HepG2 (cell line): ENCODE data around the gene ATF1. TPM values are rescaled to one million over a fixed set of nuclear protein-coding genes. Genes with fewer than 3 reads are reported as not detected.

ENCODE experiments used
- DMAP1 ChIP-seq: IDR thresholded peaks from 2 replicates; pipeline ENCODE4 v1.6.1; 2016
- HES4 ChIP-seq: sonication (generic); formaldehyde crosslinking; IDR thresholded peaks from 2 replicates; pipeline ENCODE4 v1.9.0; 2021; ENCODE audit warnings: mild to moderate bottlenecking, missing genetic modification reagents, borderline replicate concordance
- JUNB ChIP-seq: sonication (generic); formaldehyde crosslinking; IDR thresholded peaks from 2 replicates; pipeline ENCODE4 v1.8.0; 2022; ENCODE audit warnings: missing genetic modification reagents, mild to moderate bottlenecking, borderline replicate concordance
- KMT2B ChIP-seq: IDR thresholded peaks from 2 replicates; pipeline ENCODE4 v1.6.1; 2016; ENCODE audit warnings: missing genetic modification reagents, missing compliant biosample characterization
- MAFG ChIP-seq: sonication (generic); formaldehyde crosslinking; IDR thresholded peaks from 2 replicates; pipeline ENCODE4 v1.5.1; 2020; ENCODE audit warnings: mild to moderate bottlenecking, missing genetic modification reagents
- PAX8 ChIP-seq: sonication (generic); formaldehyde crosslinking; IDR thresholded peaks from 2 replicates; pipeline ENCODE4 v1.8.0; 2022; ENCODE audit warnings: mild to moderate bottlenecking, missing genetic modification reagents, borderline replicate concordance
- YY1 ChIP-seq: IDR thresholded peaks from 2 replicates; pipeline ENCODE4 v1.6.1; 2011; ENCODE audit warnings: low read length, low read depth, moderate library complexity, mild to moderate bottlenecking; ENCODE audit not compliant: insufficient read depth, insufficient replicate concordance
- ZNF432 ChIP-seq: sonication (generic); formaldehyde crosslinking; IDR thresholded peaks from 2 replicates; pipeline ENCODE4 v1.5.0; 2020; ENCODE audit warnings: missing genetic modification reagents, mild to moderate bottlenecking, borderline replicate concordance
- ZNF672 ChIP-seq: sonication (generic); formaldehyde crosslinking; IDR thresholded peaks from 2 replicates; pipeline ENCODE4 v1.8.1; 2022; ENCODE audit warnings: missing genetic modification reagents
- ZNF83 ChIP-seq: sonication (generic); formaldehyde crosslinking; IDR thresholded peaks from 2 replicates; pipeline ENCODE4 v1.4.0; 2020; ENCODE audit warnings: missing genetic modification reagents, mild to moderate bottlenecking, borderline replicate concordance
- polyA plus RNA-seq, 8 experiments: library from polyadenylated mRNA; depleted of rRNA in 3 of 8; stranded (reverse) in 7 of 8; unstranded in 1 of 8; fragments of >200 nt; fragmentation: Illumina TruSeq in 4 of 8; extraction: Trizol in 4 of 8; gene quantifications; 2 replicates each; pipeline versions ENCODE4 v1.2.1 to v1.2.3, GENCODE V29; 2011 to 2016; ENCODE audit warnings: low read depth in 4 of 8, missing spikeins in 1 of 8, mixed read lengths in 1 of 8; ENCODE audit not compliant: insufficient read depth in 1 of 8
- total RNA-seq, 5 experiments: library from RNA; depleted of rRNA; stranded (reverse); fragments of >200 nt; fragmentation: Illumina TruSeq; extraction: Trizol; gene quantifications; 2 replicates each; pipeline ENCODE4 v1.2.3, GENCODE V29; 2016; ENCODE audit warnings: low read depth in 1 of 5
- TF ChIP-seq, protein P1 (sequence below): sonication (generic); formaldehyde crosslinking; conservative IDR thresholded peaks from 2 replicates; pipeline ENCODE4 v1.4.0; 2020; ENCODE audit warnings: missing genetic modification reagents
- TF ChIP-seq, protein P2 (sequence below): sonication (generic); formaldehyde crosslinking; IDR thresholded peaks from 2 replicates; pipeline ENCODE4 v1.4.0; 2020; ENCODE audit warnings: mild to moderate bottlenecking, missing genetic modification reagents, borderline replicate concordance
- TF ChIP-seq, protein P3 (sequence below), 2 experiments: IDR thresholded peaks; 2 replicates each; pipeline ENCODE4 v1.6.1; 2011 to 2012; ENCODE audit warnings: low read length in 2 of 2, borderline replicate concordance in 1 of 2, low read depth in 1 of 2, mild to moderate bottlenecking in 1 of 2, moderate library complexity in 1 of 2
- TF ChIP-seq, protein P4 (sequence below): sonication (generic); formaldehyde crosslinking; IDR thresholded peaks from 2 replicates; pipeline ENCODE4 v1.4.0; 2020; ENCODE audit warnings: missing genetic modification reagents
- TF ChIP-seq, protein P5 (sequence below): sonication (generic); formaldehyde crosslinking; IDR thresholded peaks from 2 replicates; pipeline ENCODE4 v1.4.0; 2020; ENCODE audit warnings: missing genetic modification reagents

Gene ATF1
- total and polyA plus RNA-seq, 2 of the 13 experiments (the other 11 are each of a cell fraction or from before 2014, with no cell fraction given) = 29.3 to 52.0 TPM

DNA sequence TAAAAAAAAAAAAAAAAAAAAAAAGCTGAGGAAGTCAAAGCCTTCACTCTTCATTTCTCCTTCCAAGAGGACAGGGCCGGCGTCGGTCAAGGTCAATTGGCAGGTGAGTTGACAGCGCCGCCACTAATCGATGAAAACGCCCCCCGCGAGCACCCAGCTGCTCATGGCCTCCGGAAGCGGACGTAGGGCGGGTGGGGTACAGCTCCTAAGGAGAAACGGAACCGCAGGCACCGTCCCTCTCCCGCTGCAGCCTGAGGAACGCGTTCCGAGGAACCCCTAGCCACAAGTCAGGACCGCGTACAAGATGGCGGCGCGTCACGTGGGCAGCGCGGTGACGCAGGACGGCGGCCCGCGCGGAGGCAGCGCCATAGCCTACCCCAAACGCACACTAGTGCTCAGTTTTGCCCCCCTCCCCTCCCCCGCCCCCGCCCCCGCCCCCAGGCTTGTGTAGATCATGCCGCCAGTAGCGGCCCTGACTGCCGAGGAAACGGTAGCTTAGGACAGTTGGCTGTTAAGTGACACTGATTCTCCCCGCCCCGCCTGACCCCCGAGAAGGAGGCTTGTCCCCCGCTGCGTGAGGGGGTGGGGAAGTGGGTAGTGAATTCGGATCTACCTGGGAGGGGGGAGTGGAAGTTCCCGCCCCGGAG is at the start of gene ATF1 (continued):
- TF ChIP-seq ZNF83 (no peak), KMT2B (peak; percentile 87), YY1 (peak; percentile 96), MAFG (no peak), JUNB (CRISPR knock-in tag) (no peak), ZNF672 (no peak), HES4 (CRISPR knock-in tag) (no peak), PAX8 (no peak), DMAP1 (CRISPR knock-in tag) (peak; percentile 90), ZNF432 (CRISPR knock-in tag) (no peak)
- TF ChIP-seq, protein P1, sequence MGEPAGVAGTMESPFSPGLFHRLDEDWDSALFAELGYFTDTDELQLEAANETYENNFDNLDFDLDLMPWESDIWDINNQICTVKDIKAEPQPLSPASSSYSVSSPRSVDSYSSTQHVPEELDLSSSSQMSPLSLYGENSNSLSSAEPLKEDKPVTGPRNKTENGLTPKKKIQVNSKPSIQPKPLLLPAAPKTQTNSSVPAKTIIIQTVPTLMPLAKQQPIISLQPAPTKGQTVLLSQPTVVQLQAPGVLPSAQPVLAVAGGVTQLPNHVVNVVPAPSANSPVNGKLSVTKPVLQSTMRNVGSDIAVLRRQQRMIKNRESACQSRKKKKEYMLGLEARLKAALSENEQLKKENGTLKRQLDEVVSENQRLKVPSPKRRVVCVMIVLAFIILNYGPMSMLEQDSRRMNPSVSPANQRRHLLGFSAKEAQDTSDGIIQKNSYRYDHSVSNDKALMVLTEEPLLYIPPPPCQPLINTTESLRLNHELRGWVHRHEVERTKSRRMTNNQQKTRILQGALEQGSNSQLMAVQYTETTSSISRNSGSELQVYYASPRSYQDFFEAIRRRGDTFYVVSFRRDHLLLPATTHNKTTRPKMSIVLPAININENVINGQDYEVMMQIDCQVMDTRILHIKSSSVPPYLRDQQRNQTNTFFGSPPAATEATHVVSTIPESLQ (CRISPR knock-in tag) = no peak
- TF ChIP-seq, protein P2, sequence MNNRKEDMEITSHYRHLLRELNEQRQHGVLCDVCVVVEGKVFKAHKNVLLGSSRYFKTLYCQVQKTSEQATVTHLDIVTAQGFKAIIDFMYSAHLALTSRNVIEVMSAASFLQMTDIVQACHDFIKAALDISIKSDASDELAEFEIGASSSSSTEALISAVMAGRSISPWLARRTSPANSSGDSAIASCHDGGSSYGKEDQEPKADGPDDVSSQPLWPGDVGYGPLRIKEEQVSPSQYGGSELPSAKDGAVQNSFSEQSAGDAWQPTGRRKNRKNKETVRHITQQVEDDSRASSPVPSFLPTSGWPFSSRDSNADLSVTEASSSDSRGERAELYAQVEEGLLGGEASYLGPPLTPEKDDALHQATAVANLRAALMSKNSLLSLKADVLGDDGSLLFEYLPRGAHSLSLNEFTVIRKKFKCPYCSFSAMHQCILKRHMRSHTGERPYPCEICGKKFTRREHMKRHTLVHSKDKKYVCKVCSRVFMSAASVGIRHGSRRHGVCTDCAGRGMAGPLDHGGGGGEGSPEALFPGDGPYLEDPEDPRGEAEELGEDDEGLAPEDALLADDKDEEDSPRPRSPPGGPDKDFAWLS (CRISPR knock-in tag) = no peak
- TF ChIP-seq, protein P3, sequence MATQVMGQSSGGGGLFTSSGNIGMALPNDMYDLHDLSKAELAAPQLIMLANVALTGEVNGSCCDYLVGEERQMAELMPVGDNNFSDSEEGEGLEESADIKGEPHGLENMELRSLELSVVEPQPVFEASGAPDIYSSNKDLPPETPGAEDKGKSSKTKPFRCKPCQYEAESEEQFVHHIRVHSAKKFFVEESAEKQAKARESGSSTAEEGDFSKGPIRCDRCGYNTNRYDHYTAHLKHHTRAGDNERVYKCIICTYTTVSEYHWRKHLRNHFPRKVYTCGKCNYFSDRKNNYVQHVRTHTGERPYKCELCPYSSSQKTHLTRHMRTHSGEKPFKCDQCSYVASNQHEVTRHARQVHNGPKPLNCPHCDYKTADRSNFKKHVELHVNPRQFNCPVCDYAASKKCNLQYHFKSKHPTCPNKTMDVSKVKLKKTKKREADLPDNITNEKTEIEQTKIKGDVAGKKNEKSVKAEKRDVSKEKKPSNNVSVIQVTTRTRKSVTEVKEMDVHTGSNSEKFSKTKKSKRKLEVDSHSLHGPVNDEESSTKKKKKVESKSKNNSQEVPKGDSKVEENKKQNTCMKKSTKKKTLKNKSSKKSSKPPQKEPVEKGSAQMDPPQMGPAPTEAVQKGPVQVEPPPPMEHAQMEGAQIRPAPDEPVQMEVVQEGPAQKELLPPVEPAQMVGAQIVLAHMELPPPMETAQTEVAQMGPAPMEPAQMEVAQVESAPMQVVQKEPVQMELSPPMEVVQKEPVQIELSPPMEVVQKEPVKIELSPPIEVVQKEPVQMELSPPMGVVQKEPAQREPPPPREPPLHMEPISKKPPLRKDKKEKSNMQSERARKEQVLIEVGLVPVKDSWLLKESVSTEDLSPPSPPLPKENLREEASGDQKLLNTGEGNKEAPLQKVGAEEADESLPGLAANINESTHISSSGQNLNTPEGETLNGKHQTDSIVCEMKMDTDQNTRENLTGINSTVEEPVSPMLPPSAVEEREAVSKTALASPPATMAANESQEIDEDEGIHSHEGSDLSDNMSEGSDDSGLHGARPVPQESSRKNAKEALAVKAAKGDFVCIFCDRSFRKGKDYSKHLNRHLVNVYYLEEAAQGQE (IDR thresholded peaks at IDR 0.05; ENCODE audit: borderline replicate concordance in 1 of 2, low read depth in 1 of 2, low read length in 2 of 2) = peak in 1 of 2 experiments; percentile 49; a peak in 1 of 4 replicates
- TF ChIP-seq, protein P4, sequence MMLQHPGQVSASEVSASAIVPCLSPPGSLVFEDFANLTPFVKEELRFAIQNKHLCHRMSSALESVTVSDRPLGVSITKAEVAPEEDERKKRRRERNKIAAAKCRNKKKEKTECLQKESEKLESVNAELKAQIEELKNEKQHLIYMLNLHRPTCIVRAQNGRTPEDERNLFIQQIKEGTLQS = no peak
- TF ChIP-seq, protein P5, sequence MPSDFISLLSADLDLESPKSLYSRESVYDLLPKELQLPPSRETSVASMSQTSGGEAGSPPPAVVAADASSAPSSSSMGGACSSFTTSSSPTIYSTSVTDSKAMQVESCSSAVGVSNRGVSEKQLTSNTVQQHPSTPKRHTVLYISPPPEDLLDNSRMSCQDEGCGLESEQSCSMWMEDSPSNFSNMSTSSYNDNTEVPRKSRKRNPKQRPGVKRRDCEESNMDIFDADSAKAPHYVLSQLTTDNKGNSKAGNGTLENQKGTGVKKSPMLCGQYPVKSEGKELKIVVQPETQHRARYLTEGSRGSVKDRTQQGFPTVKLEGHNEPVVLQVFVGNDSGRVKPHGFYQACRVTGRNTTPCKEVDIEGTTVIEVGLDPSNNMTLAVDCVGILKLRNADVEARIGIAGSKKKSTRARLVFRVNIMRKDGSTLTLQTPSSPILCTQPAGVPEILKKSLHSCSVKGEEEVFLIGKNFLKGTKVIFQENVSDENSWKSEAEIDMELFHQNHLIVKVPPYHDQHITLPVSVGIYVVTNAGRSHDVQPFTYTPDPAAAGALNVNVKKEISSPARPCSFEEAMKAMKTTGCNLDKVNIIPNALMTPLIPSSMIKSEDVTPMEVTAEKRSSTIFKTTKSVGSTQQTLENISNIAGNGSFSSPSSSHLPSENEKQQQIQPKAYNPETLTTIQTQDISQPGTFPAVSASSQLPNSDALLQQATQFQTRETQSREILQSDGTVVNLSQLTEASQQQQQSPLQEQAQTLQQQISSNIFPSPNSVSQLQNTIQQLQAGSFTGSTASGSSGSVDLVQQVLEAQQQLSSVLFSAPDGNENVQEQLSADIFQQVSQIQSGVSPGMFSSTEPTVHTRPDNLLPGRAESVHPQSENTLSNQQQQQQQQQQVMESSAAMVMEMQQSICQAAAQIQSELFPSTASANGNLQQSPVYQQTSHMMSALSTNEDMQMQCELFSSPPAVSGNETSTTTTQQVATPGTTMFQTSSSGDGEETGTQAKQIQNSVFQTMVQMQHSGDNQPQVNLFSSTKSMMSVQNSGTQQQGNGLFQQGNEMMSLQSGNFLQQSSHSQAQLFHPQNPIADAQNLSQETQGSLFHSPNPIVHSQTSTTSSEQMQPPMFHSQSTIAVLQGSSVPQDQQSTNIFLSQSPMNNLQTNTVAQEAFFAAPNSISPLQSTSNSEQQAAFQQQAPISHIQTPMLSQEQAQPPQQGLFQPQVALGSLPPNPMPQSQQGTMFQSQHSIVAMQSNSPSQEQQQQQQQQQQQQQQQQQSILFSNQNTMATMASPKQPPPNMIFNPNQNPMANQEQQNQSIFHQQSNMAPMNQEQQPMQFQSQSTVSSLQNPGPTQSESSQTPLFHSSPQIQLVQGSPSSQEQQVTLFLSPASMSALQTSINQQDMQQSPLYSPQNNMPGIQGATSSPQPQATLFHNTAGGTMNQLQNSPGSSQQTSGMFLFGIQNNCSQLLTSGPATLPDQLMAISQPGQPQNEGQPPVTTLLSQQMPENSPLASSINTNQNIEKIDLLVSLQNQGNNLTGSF (CRISPR knock-in tag) = no peak
